T-cell (primary cell): ENCODE results near the gene FAM76A. TPM values are rescaled to one million over a fixed set of nuclear protein-coding genes. Genes with fewer than 3 reads are reported as not detected.
"Not testable (repeated sequence)": the region's sequence is repeated elsewhere in the genome, so short reads cannot be mapped to it uniquely, and the experiment has no call there.

Source experiments
- ATAC-seq, 4 experiments: fragments of 200-7000 bp in 3 of 4; fragments of 150-1000 bp in 1 of 4; cut with Tn5 transposase; replicated peaks in 1 of 4; 1 replicate in 3 of 4; 2 replicates in 1 of 4; pipeline ENCODE4 v1.10.0; 2021; ENCODE audit warnings: moderate library complexity in 3 of 4, mild to moderate bottlenecking in 2 of 4, moderate number of reproducible peaks in 1 of 4
- CTCF ChIA-PET, 2 donors: fragments of 300-600 bp; sonication (Branson Sonifier 250); formaldehyde crosslinking; loops; one replicate each; lab custom pipeline; 2022; ENCODE audit warnings: antibody characterized with exemption in 2 of 2; lab: Charles Lee
- POLR2A ChIA-PET, 2 donors: fragments of 300-600 bp; sonication (Branson Sonifier 250); formaldehyde crosslinking; loops; one replicate each; lab custom pipeline; 2022; ENCODE audit warnings: antibody characterized with exemption in 2 of 2; lab: Charles Lee
- DNase-seq, 35 experiments: peaks; one replicate each; pipeline versions ENCODE4 v3.0.0 to v3.0.0-alpha.2; 2013 to 2023
- H3K27ac ChIP-seq: one replicate; pipeline ENCODE4 v1.5.1; 2013; ENCODE audit warnings: low read length
- H3K27me3 ChIP-seq, 2 experiments: replicated peaks in 1 of 2; 1 replicate in 1 of 2; 2 replicates in 1 of 2; pipeline versions ENCODE4 v1.6.1 to v1.7.0; 2013; ENCODE audit warnings: low read length in 1 of 2, mixed read lengths in 1 of 2; ENCODE audit not compliant: control insufficient read depth in 2 of 2, insufficient read depth in 2 of 2; ENCODE audit errors: extremely low read depth in 1 of 2
- H3K36me3 ChIP-seq, 2 donors: 1 replicate in 1 of 2; 2 replicates in 1 of 2; pipeline versions ENCODE4 v1.6.1 to v1.7.0; 2013; ENCODE audit warnings: low read length in 1 of 2; ENCODE audit not compliant: control insufficient read depth in 2 of 2, insufficient read depth in 1 of 2; ENCODE audit errors: extremely low read depth in 1 of 2
- H3K4me1 ChIP-seq, 2 experiments: 1 replicate in 1 of 2; 2 replicates in 1 of 2; pipeline versions ENCODE4 v1.6.1 to v1.7.0; 2013; ENCODE audit warnings: low read length in 2 of 2, mixed read lengths in 1 of 2; ENCODE audit not compliant: insufficient read depth in 2 of 2, control insufficient read depth in 1 of 2; ENCODE audit errors: extremely low read depth in 1 of 2
- H3K4me3 ChIP-seq, 2 donors: 1 replicate in 1 of 2; 2 replicates in 1 of 2; pipeline versions ENCODE4 v1.5.1 to v1.7.0; 2013; ENCODE audit warnings: mild to moderate bottlenecking in 2 of 2, low read length in 1 of 2, moderate library complexity in 1 of 2; ENCODE audit not compliant: control insufficient read depth in 1 of 2; ENCODE audit errors: extremely low read depth in 1 of 2
- H3K9me3 ChIP-seq: 2 replicates; pipeline ENCODE4 v1.7.0; 2013
- H3K27ac Mint-ChIP-seq, 2 donors: one replicate each; pipeline ENCODE4 v1.8.0; 2020 to 2021; ENCODE audit warnings: mild to moderate bottlenecking in 2 of 2, mixed read lengths in 2 of 2
- H3K27me3 Mint-ChIP-seq, 2 donors: one replicate each; pipeline ENCODE4 v1.8.0; 2021 to 2022; ENCODE audit warnings: mixed read lengths in 2 of 2
- H3K36me3 Mint-ChIP-seq: one replicate; pipeline ENCODE4 v1.8.0; 2021; ENCODE audit warnings: mixed read lengths
- H3K4me1 Mint-ChIP-seq, 3 donors: one replicate each; pipeline ENCODE4 v1.8.0; 2020 to 2022; ENCODE audit warnings: mixed read lengths in 3 of 3, mild to moderate bottlenecking in 1 of 3
- H3K4me3 Mint-ChIP-seq, 3 donors: one replicate each; pipeline ENCODE4 v1.8.0; 2020 to 2022; ENCODE audit warnings: mild to moderate bottlenecking in 3 of 3, mixed read lengths in 3 of 3, moderate library complexity in 3 of 3
- H3K9me3 Mint-ChIP-seq, 3 donors: one replicate each; pipeline ENCODE4 v1.8.0; 2020 to 2022; ENCODE audit warnings: mixed read lengths in 3 of 3
- WGBS: methylation state at CpG from one replicate; pipeline ENCODE4 v1.1.5; 2013; ENCODE audit warnings: missing lambda C conversion rate; ENCODE audit not compliant: insufficient coverage; 5-methylcytosine and 5-hydroxymethylcytosine counted together
- total RNA-seq, 35 experiments: library from RNA in 6 of 35; stranded (reverse) in 6 of 35; fragments of 120-200 nt in 1 of 35; gene quantifications; one replicate each; pipeline versions ENCODE4 v1.2.1 to v1.2.4 and lab custom pipeline; 2013 to 2026

FAM76A gene
- 10 to 100 TPM; 18.1 to 23.4 (median 21.2) TPM for total RNA-seq
- 21.1 TPM for total RNA-seq (2013)
- 5.5 to 42.3 (median 29.1) reads per million in 29 experiments for total RNA-seq (lab: John Stamatoyannopoulos, UW)

- peak within 1 kb of the TSS; percentile 95 to 96 for H3K27ac Mint-ChIP-seq
- peak; percentile 91 to 97 (median 94) for ATAC-seq
- H3K9me3 ChIP-seq: no peaks in the 10 kb centered on the region
- H3K4me3 Mint-ChIP-seq: peak within 1 kb of the TSS; percentile 84 to 87 (median 87)
- peak within 1 kb of the TSS; percentile 85 for H3K27ac ChIP-seq
- CTCF ChIA-PET: interaction anchor here (0.5 to 1.7 kb wide), 13 partner anchors 8 to 1184 kb away, joined by 3 to 20 read pairs (median 4); partner anchors contain the start of genes IFI6 (in 1 of the 2), MED18 (in 1 of the 2) and STX12 (in 1 of the 2)
- H3K4me1 Mint-ChIP-seq: peaks cover 23 to 28% (median 26%) of the 10 kb centered on the region in 3 donors
- H3K36me3 Mint-ChIP-seq: peaks cover 16% of the 10 kb centered on the region
- WGBS: 3% methylated on average over 70 of the region's 72 CpGs
- H3K36me3 ChIP-seq: peaks cover 0 to 11% of the 10 kb centered on the region in 2 donors
- H3K27me3 Mint-ChIP-seq: no peaks in the 10 kb centered on the region
- peaks cover 4 to 17% of the 10 kb centered on the region in 2 experiments for H3K4me1 ChIP-seq
- POLR2A ChIA-PET: interaction anchor here (0.5 to 1.7 kb wide), 14 partner anchors 43 to 1159 kb away, joined by 3 to 25 read pairs (median 6); partner anchors contain the start of genes STX12 (in 2 of the 2), IFI6 (in 1 of the 2) and SLC9A1 (in 1 of the 2)
- no peaks in the 10 kb centered on the region for H3K27me3 ChIP-seq
- peak; percentile 98 to 100 (median 99) for DNase-seq
- peak within 1 kb of the TSS; percentile 72 to 81 for H3K4me3 ChIP-seq
- no peaks in the 10 kb centered on the region for H3K9me3 Mint-ChIP-seq
These were observed at the start of gene FAM76A for GRCh38 chr1:27725374-27726172. TSS of gene FAM76A (plus strand) at chr1:27725961. CDS start at chr1:27726081, 120 bp downstream.

GRCh38 chr1:27676410-27676809 lies 49.4 kb upstream of the FAM76A start:
- Mint-ChIP-seq H3K9me3 (peaks cover 0 to 7% (median 2%) of the 10 kb centered on the region in 3 donors), H3K27ac (no peak overlapping the region), H3K4me1 (peaks cover 11 to 16% (median 12%) of the 10 kb centered on the region in 3 donors), H3K27me3 (no peaks in the 10 kb centered on the region), H3K4me3 (no peak overlapping the region), H3K36me3 (peaks cover 8% of the 10 kb centered on the region)
- Histone ChIP-seq H3K27ac (no peak overlapping the region), H3K4me1 (peaks cover 4 to 17% of the 10 kb centered on the region in 2 experiments), H3K9me3 (no peaks in the 10 kb centered on the region), H3K27me3 (peaks cover 0 to 2% of the 10 kb centered on the region in 2 experiments), H3K36me3 (no peaks in the 10 kb centered on the region), H3K4me3 (no peak overlapping the region)
- ATAC-seq (no peak), DNase-seq (no peak)
- POLR2A ChIA-PET: no interaction called here
- WGBS: no CpG with 5 or more reads among the region's 1 CpG
- CTCF ChIA-PET: no interaction called here

DNA sequence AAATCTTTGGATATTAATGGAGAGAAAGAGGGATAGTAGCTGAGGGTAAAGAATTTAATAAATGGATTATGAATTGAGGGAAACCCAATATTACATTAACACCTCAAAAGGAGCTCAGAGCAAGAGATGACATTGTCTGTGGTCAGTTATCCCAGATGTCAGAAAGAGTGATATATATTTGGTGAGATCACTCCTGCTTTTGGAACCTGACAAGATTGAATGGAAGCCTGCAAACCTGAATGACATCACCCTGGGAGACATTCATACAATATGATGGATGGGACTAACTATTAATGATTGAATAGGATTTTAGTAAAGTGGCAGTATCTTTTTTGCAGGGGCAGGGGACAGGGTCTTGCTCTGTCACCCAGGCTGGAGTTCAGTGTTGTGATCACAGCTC lies 47.0 kb upstream of the FAM76A start:
- Mint-ChIP-seq H3K9me3 (peaks cover 0 to 15% (median 13%) of the 10 kb centered on the region in 3 donors), H3K4me3 (no peak overlapping the region), H3K36me3 (peaks cover 15% of the 10 kb centered on the region), H3K27ac (no peak overlapping the region), H3K27me3 (no peaks in the 10 kb centered on the region), H3K4me1 (no peaks in the 10 kb centered on the region)
- H3K27me3 ChIP-seq: peaks cover 0 to 2% of the 10 kb centered on the region in 2 experiments
- ChIA-PET CTCF (interaction anchor here in 1 of 2 donors (1.2 kb wide), 1 partner anchor 14 kb away, joined by 3 read pairs; no protein-coding TSS in a partner anchor), POLR2A (no interaction called here)
- no peaks in the 10 kb centered on the region for H3K9me3 ChIP-seq
- H3K36me3 ChIP-seq: no peaks in the 10 kb centered on the region
- H3K4me3 ChIP-seq: no peak overlapping the region
- H3K27ac ChIP-seq: no peak overlapping the region
- DNase-seq (no peak), ATAC-seq (no peak)
- no peaks in the 10 kb centered on the region for H3K4me1 ChIP-seq

DNA sequence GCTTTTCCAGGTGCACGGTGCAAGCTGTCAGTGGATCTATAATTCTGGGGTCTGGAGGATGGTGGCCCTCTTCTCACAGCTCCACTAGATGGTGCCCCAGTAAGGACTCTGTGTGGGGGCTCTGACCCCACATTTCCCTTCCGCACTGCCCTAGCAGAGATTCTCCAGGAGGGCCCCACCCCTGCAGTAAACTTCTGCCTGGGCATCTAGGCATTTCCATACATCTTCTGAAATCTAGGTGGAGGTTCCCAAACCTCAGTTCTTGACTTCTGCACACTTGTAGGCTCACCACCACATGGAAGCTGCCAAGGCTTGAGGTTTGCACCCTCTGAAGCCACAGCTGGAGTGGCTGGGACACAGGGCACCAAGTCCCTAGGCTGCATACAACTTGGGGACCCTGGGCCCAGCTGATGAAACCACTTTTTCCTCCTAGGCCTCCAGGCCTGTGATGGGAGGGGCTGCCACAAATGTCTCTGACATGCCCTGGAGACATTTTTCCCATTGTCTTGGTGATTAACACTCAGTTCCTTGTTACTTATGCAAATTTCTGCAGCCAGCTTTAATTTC lies 45.5 kb upstream of the FAM76A start:
- WGBS: 100% methylated on average over 2 of the region's 2 CpGs
- ATAC-seq, H3K4me3 ChIP-seq, H3K4me1 ChIP-seq, H3K9me3 ChIP-seq, CTCF ChIA-PET, H3K4me3 Mint-ChIP-seq, H3K27ac Mint-ChIP-seq, H3K27me3 ChIP-seq, H3K27me3 Mint-ChIP-seq, H3K36me3 ChIP-seq, DNase-seq, H3K4me1 Mint-ChIP-seq, H3K27ac ChIP-seq: not testable (repeated sequence)
- peaks cover 15% of the 10 kb centered on the region for H3K36me3 Mint-ChIP-seq
- peaks cover 0 to 15% (median 13%) of the 10 kb centered on the region in 3 donors for H3K9me3 Mint-ChIP-seq
- POLR2A ChIA-PET: interaction anchor here in 1 of 2 donors (0.6 kb wide), 1 partner anchor 9 kb away, joined by 3 read pairs; no protein-coding TSS in a partner anchor

GRCh38 chr1:27681580-27681979 lies 44.2 kb upstream of the FAM76A start:
- H3K9me3 ChIP-seq, DNase-seq, H3K27ac ChIP-seq, H3K4me1 ChIP-seq, H3K4me1 Mint-ChIP-seq, H3K27me3 Mint-ChIP-seq, POLR2A ChIA-PET, H3K36me3 ChIP-seq, H3K27ac Mint-ChIP-seq, H3K4me3 Mint-ChIP-seq, H3K4me3 ChIP-seq, ATAC-seq: not testable (repeated sequence)
- Mint-ChIP-seq H3K36me3 (peaks cover 15% of the 10 kb centered on the region), H3K9me3 (peaks cover 0 to 15% (median 13%) of the 10 kb centered on the region in 3 donors)
- CTCF ChIA-PET: interaction anchor here in 1 of 2 donors (0.6 kb wide), 1 partner anchor 72 kb away, joined by 3 read pairs; no protein-coding TSS in a partner anchor
- peaks cover 0 to 18% of the 10 kb centered on the region in 2 experiments for H3K27me3 ChIP-seq
- 100% methylated on average over 1 of the region's 4 CpGs for WGBS

GRCh38 chr1:27682351-27682944 lies 43.3 kb upstream of the FAM76A start:
- ATAC-seq (no peak), DNase-seq (no peak)
- H3K36me3 ChIP-seq: no peaks in the 10 kb centered on the region
- Mint-ChIP-seq H3K27me3 (no peaks in the 10 kb centered on the region), H3K4me1 (no peaks in the 10 kb centered on the region), H3K27ac (no peak overlapping the region), H3K9me3 (peaks cover 0 to 15% (median 13%) of the 10 kb centered on the region in 3 donors), H3K4me3 (no peak overlapping the region), H3K36me3 (peaks cover 15% of the 10 kb centered on the region)
- H3K9me3 ChIP-seq: no peaks in the 10 kb centered on the region
- peaks cover 0 to 19% of the 10 kb centered on the region in 2 experiments for H3K27me3 ChIP-seq
- 100% methylated on average over 1 of the region's 5 CpGs for WGBS
- no peaks in the 10 kb centered on the region for H3K4me1 ChIP-seq
- CTCF ChIA-PET: no interaction called here
- POLR2A ChIA-PET: no interaction called here
- no peak overlapping the region for H3K27ac ChIP-seq
- H3K4me3 ChIP-seq: no peak overlapping the region
